ENCODE results near the gene COL15A1.

COL15A1 gene

GRCh38 chr9:99118782-99119466, 175.2 kb downstream of the COL15A1 start:
- DNase-seq, result no peak

- no peak for DNase-seq
These were observed 176.4 kb downstream of the COL15A1 start for GRCh38 chr9:99119976-99120655.
